Ramos (cell line): ENCODE results near the gene STAC2.

ENCODE experiments used
- in situ Hi-C: fragments of 300-500 bp; cut with MboI; formaldehyde crosslinking; loops from one replicate; pipeline ENCODE4 v1.14.3; 2022; ENCODE audit warnings: low sequenced_read_pairs; ENCODE audit not compliant: unreplicated experiment

The STAC2 gene

GRCh38 chr17:39212841-39213480, 12.8 kb downstream of the STAC2 start:
- in situ Hi-C loops: no loop called here

GRCh38 chr17:39212195-39212810, 13.4 kb downstream of the STAC2 start:
- in situ Hi-C loops: no loop called here

GRCh38 chr17:39210093-39210434, 15.7 kb downstream of the STAC2 start:
- in situ Hi-C loops: no loop called here

GRCh38 chr17:39209317-39210092, 16.2 kb downstream of the STAC2 start:
- in situ Hi-C loops: loop anchor here (5.0 kb wide), 1 partner anchor 33 kb away; no protein-coding TSS in a partner anchor

- in situ Hi-C loops: loop anchor here (5.0 kb wide), 1 partner anchor 33 kb away; no protein-coding TSS in a partner anchor
Observed at GRCh38 chr17:39208893-39209292, 16.9 kb downstream of the STAC2 start.

GRCh38 chr17:39208136-39208535, 17.6 kb downstream of the STAC2 start:
- in situ Hi-C loops: loop anchor here (5.0 kb wide), 1 partner anchor 34 kb away; no protein-coding TSS in a partner anchor

GRCh38 chr17:39205112-39205526, 20.6 kb downstream of the STAC2 start:
- in situ Hi-C loops: loop anchor here (5.0 kb wide), 1 partner anchor 37 kb away; no protein-coding TSS in a partner anchor

- in situ Hi-C loops: no loop called here
Observed at GRCh38 chr17:39204245-39204644, 21.5 kb downstream of the STAC2 start.

GRCh38 chr17:39200957-39201510, 24.7 kb downstream of the STAC2 start:
- in situ Hi-C loops: no loop called here

GRCh38 chr17:39200070-39200879, 25.5 kb downstream of the STAC2 start, which contains the start of gene RPL19:
Gene RPL19 (plus strand): TSS chr17:39200283. CDS start chr17:39200345, 62 bp downstream.
- in situ Hi-C loops: no loop called here

GRCh38 chr17:39199820-39200069, 26.0 kb downstream of the STAC2 start:
- in situ Hi-C loops: no loop called here

- in situ Hi-C loops: no loop called here
Observed at GRCh38 chr17:39198186-39198566, 27.6 kb downstream of the STAC2 start.

GRCh38 chr17:39197380-39198185, 28.2 kb downstream of the STAC2 start, which contains the start of gene CACNB1:
Gene CACNB1 (minus strand): TSS chr17:39197669. CDS start chr17:39197495, 174 bp downstream.
- in situ Hi-C loops: no loop called here

GRCh38 chr17:39196808-39197291, 28.9 kb downstream of the STAC2 start:
- in situ Hi-C loops: no loop called here

GRCh38 chr17:39196241-39196807, 29.4 kb downstream of the STAC2 start:
- in situ Hi-C loops: no loop called here

- in situ Hi-C loops: no loop called here
Observed at GRCh38 chr17:39195568-39196160, 30.1 kb downstream of the STAC2 start.

- in situ Hi-C loops: no loop called here
Observed at GRCh38 chr17:39194985-39195524, 30.7 kb downstream of the STAC2 start.
